GM20431 (cell line): Measurements from ENCODE around the gene BMF.
"Not testable (repeated sequence)": the region's sequence is repeated elsewhere in the genome, so short reads cannot be mapped to it uniquely, and the experiment has no call there.

ENCODE experiments used
- in situ Hi-C: fragments of 300-500 bp; cut with MseI, MboI; formaldehyde crosslinking; loops from one replicate; pipeline ENCODE4 v1.15.0; 2020; ENCODE audit warnings: low sequenced_read_pairs; ENCODE audit not compliant: unreplicated experiment

BMF gene

DNA sequence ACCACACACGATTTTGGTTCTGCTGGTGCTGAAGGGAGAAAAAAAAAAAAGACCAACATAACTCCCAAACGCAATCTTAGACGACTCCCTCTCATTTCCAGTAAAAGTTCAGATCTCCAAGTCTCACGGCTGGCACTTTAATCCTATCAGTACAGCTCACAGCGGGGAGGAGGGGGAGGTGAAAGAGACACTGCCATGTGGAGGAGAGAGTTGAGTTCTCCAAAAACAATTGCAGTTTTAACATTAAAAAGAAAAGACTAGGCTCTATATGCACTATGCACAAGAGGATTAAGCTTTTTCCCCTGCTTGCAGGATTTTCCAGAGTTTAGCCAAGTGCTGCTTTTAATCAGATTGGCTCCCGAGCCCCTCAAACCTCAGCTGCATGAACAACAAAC, 16.8 kb downstream of the BMF start:
- in situ Hi-C loops = no loop called here

DNA sequence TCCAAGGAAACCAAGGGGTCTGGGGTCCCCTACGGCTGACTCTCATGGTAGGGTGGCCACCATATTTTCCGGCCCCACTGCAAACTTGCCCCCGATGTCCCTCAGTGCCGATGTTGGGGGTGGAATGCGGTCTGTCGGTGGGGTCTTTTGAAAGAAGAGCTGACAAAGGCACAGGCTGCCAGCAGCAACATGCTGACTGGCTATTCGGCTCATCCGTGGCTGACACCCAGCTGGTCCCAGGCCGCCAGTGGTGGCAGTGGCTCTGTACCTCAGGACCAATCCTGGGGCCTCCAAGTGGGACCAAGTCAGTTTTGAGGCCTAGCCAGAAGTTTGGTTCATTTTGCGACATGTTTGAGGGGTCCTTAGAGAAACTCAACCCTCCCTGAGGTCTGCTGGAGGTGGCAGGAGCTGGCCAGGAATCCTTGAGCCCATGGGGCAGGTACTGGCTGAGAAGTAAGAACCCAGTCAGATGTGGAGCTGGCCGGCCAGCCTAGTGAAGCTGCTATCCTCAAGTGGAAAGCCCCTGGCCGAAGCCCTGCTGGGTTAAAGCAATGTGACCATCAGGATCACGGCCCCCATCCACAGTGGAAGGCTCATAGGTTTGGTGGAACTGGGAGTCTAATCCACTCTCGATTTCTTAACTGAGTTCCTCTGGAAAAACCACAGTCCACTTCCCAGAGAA, 17.8 kb downstream of the BMF start:
- in situ Hi-C loops = no loop called here

DNA sequence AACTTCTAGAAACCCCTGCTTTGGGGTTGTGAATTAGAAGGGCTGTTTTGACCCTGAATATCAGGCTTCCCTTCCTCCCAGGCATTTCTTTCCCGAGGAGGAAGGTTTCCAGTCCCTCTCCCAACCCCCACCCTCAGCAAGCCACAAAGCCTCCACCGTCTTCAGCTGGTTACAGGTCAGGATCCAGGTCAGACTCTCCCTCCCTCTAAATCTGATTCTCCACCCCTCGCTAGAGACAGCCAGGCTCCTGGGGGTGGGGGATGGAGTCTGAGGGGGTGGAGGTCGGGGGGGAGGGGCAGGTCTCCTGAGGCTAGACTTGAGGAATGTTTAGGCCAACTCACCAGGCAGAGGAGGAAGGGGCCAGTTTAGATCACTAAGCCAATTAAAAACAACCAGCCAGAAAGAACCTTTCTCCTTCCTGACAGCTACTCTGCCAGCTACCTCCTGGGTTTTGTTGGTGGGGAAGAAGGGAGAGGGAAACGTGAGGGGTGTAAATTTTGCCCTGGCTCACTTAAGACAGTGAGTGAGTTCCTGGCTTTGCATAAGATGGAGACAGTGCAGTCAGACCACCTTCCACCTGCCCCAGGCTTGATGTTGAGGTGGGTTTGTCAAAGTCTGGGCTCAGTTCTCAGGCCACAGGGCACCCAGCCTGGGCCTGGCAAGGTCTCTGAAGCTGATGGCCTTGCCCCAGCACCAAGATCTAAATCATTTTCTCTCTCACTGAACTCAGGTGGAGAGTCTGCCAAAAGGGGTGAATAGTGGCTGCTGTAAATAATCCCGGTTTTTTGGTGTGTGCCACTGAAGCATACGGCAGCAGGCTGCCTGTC, 19.5 kb downstream of the BMF start:
- in situ Hi-C loops = no loop called here

DNA sequence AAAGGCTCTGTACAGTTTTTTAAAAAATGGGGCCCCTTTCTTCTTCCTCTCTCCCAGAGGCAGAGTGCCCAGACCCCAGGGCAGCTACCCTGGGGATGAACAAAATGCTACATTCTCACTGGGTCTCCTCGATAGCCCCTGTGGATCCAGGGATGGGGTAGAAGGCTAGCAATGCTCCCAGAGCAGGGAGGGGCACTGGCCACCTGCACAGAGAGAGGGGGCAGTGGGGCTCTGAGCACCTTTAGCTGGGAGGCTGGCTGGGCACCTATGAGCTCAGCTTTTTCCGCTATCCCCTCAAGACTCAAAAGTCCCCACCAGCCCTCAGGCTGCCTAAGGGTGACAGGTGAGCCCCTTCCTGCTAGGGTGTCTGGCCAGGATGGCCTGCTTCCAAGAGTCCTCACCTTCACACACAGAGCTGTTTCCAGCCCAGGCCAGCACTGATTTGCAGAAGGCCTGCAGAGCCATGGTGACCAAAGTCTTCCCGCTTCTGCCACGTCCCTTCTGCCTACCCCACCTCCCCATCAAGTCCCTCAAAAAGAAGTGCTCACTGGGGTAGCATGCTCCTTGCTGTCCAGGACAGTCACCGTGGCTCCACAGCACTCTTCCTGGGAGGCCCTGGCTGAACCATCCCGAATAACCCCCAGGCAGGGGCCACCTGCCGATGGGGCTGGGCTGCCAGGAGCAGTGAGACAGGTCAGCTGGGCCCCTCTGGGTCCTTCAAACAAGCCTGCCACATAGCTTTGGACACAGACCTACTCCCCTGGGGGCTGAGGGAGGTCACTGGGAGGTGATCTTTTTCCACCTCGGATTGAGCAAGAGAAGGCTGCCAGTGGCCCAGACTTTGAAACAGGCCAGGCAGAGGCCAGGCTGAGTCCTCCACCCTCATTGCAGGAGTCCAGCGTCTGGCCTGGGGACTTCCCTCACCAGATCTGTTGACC, 20.4 kb downstream of the BMF start:
- in situ Hi-C loops = no loop called here

DNA sequence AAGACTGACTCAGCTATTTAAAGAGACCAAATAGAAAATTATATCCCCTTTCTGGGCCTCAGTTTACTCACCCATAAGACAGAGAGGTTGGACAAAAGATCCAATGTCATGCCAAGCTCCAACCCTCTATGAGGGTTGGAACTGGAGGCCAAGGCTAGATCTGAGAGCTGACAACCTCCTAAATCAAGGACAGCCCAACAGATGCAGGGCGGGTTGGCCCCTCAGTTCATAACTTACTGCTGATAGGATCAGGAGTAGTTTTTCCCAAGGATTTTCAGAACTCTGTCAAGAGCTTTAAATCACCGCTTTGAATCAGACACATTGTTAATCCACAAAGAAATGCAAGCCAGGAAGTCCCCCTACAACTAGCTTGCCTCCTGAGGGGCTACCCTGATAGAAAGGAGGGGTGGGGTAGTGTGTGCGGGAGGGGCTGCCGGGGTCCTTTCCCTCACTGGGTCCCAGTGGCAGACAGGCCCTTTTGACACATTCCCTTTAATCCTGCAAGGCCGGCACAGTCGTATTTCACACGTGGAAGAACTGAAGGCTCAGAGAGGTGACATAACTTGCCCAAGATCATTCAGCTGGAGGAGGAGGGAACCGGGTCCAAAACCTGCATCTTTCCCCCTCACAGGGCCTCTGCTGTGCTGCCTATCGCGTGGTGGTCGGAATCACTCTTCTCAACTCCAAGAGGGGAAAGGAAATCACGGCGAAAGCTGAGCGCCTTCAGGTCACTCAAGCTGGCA, 21.4 kb downstream of the BMF start:
- in situ Hi-C loops = no loop called here

DNA sequence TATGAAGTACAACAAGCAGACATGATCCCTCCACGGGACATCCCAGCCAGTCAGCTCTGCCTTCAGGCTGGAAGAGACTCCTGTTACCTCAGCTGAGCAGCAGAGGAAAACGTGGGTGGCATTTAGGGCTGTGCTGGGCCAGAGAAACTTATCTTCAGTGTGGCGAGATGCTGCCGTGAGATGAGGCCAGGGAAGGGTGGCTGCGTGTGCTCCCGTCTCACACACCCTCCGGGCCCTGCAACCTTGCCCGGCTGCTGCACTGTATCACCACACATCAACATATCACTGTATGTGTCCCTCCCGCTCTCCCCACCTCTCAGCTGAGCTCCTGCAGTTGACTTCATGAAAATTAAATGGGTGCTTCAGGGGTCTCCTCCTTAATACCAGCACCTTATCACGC, 23.4 kb downstream of the BMF start:
- in situ Hi-C loops = no loop called here

DNA sequence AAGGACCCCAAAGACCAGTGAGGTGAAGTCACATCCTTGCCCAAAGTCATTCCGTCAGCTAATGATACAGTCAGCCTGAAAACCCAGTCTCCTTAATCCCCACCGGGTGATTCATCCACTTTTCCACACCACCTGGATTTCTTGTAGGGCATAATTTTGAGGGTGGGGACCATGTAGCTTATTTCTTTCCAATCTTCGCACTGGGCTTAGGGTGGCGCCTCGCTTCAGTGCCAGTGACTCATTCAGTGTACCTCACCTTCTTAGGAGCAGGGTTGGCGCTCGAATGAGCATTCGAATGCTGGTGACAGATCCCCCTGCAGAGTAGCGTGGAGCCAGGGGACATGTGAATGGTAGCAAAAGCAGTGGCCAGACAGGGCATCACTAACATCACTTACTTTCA, 24.0 kb downstream of the BMF start:
- in situ Hi-C loops = no loop called here

DNA sequence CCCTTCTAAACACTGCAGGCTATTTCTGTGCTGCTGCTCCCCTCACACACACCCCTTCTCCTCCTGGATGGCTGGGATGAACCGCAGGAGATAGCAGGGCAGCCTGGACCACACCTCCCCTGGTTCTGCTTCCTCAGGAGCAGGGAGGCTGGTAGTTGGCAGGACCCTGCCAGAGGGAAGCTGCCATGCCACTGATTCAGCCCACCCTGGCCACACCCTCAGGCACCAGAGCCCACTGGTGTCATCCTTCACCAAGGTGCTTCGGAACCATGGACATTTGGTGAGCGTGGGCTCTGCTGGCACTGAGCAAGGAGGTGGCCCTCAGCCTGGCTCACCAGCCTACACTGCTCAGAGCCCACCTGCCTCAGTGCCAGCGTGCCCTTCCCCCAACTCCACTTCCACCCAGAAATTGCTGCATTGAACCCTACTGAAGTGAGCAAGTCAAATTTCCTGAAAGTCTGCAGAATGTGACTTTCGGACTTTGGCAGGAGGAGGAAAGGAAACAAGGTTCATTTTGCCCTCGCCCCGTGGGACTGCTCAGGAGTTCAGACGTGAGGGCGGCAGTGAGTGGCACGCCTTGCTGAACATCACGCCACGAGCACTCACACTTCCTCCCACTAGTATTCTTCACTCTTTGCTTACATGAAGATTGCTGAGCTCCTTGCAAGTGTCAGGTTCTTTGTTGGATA, 26.3 kb downstream of the BMF start:
- in situ Hi-C loops = no loop called here

DNA sequence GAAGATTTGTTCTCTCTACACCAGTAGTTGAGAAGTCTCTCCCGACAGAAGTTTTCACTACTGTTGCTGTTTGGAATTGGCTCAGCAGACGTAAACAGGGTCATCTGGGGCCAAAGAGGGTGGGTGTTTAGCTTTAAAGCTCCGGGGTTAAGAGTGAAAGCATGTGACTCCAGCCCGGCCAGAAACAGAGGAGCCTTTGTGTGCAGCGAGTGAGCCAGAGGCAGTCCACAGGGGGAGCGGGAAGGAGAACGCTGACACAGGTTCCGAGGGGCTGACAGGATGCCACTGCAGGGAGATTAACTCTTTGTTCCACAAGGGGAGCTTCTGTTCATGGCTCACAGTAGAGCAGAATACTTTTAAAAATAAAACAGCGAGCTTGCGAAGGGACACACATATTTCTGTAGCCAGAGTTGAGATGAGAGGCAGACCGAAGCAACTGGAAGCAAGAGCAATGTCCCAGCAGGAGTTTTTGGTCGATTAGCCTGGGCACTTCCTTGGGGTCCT, 26.9 kb downstream of the BMF start:
- in situ Hi-C loops = no loop called here

DNA sequence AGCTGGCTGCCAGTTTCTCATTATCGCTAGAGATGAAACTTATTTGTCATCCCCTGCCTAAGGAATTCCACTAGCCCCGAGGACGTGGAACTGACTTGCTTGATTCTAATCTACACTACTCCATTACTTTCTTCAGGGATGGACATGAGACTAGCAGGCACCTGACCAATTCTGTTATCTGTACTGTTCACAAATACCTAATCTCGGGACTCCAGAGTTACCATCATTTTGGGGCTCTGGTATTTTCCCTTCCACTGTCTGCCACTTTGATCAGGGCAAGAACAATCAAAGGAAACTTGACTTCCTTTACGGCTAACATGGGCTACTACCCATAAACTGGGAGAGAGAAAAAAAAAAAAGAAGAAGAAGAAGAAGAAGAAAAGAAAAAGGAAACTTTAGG, 27.8 kb downstream of the BMF start:
- in situ Hi-C loops = no loop called here

DNA sequence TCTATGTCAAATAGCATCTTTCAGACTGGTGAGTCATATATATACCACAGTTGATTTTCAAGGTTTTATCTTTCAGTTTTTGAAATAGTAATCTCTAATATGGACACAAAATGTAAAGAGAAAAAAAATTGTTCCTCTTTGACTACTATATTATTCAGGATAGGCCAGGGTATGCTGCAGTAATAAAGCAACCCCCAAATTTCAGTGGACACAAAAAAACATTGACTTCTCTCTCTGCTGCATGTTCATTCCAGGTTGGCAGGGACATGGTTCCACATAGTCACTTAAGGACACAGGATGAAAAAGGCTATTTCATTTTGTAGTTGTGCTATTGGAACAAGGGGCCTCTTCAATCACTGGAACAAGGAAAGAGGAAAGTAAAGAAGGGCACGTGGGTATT, 28.6 kb downstream of the BMF start:
- in situ Hi-C loops = no loop called here

DNA sequence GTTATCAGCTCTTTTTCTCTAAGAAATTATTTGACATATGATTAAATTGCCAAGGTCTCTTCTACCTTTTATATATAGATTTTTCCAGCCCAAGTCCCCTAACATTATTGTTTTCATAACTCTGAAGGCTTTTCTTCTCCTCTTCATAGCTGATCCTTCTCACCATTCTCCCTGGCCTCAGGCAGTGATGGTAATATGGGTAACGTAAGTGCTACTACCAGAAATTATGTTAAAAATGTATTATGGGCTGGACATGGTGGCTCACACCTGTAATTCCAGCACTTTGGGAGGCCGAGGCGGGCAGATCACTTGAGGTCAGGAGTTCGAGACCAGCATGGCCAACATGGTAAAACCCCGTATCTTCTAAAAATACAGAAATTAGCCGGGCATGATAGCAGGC, 29.2 kb downstream of the BMF start:
- in situ Hi-C loops = no loop called here

DNA sequence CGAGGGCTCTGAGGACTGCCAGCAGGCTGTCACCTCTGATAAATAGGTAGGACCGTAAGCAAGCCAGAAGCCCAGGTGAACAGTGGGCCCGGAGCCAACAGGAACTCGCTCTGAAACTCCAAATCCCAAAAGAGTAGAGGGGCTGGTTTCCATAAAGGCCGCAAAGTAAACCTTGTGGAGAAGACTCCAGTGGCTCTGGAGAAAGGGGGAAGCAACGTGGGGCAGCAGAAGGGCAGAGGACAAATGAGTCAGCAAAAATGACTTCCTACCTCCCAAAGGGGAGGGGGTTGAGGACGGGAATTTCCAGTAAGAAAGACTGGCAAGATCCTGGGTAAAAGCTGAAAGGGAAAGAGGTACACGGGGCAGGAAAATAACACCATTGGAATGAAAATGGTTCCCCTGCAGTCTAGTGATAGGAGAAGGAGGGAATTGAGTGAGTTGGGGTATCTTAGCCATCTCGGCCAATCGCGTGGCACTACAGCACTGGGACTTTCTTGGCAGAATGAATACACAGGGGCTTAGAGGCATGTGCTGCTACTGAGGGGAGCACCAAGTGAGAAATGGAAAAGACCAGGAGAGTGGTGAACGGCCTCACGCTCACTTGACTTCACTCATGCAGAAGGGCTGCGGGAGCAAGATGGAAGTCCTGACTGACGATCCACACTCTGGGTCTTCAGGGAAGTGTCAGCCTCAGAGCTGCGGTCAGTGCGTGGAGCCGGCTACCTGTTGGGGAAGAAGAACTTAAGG, 33.2 kb downstream of the BMF start:
- in situ Hi-C loops = no loop called here

DNA sequence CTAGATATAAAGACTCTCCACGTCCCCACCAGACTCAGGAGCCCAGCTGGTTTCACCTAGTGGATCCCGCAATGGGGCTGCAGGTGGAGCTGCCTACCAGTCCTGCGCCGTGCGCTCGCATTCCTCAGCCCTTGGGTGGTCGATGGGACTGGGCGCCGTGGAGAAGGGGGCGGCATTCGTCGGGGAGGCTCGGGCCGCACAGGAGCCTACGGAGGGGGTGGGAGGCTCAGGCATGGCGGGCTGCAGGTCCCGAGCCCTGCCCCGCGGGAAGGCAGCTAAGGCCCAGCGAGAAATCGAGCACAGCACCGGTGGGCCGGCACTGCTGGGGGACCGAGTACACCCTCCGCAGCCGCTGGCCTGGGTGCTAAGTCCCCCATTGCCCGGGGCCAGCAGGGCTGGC, 34.0 kb downstream of the BMF start:
- in situ Hi-C loops = not testable (repeated sequence)

DNA sequence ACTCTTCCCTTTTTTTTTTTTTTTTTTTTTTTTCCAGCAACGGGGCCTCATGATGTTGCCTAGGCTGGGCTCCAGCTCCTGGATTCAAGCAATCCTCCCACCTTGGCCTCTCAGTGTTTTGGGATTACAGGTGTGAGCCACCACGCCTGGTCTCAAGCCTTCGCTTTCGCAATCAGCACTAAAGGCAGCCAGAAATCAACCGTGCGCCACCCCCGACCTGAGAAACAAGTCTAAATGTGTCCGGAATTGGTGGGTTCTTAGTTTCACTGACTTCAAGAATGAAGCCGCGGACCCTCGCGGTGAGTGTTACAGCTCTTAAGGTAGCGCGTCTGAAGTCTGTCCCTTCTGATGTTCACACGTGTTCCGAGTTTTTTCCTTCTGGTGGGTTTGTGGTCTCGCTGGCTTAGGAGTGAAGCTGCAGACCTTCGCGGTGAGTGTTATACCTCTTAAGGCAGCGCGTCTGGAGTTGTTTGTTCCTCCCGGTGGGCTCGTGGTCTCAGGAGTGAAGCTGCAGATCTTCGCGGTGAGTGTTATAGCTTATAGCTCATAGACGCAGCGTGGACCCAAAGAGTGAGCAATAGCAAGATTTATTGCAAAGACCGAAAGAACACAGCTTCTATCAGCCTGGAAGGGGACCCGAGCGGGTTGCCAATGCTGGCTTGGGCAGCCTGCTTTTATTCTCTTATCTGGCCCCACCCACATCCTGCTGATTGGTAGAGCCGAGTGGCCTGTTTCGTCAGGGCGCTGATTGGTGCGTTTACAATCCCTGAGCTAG, 34.8 kb downstream of the BMF start:
- in situ Hi-C loops = not testable (repeated sequence)

DNA sequence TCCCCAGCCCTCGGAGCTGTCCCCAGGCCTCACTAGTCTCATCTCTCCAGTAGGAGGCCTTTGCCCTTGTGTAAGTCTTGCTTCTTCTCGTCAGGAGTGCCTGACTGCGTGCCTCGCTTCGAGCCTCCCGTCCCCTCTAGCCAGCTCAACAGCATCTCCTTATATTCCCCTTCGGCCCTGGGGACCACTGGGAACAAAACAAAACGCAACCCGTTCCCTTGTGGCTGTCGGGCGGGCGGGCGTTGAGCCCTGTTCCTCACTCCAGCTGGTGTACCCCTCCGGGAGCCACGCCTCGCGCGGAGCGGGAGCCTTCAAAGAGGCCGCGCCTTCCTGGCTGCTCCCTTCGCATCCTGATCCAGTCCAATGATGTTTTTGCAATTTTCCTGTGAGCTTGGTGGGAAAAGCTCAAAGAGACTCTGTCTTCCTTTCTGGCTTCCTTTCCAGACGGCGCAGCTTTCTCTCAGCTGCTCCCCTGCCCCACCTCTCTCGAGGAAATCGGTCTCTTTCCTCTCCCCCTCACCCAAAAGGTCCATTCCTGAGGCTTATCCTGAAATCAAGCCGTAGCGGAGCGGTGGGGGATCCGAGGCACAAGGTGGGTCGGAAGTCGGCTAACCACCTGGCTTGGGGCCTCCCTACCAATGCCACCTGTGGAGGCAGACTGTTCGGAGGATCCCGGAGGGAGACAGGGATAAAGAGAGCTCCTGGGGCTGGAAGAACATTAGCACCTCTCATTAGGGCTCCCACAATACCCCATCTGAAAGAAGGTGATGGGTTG, 36.3 kb downstream of the BMF start:
- in situ Hi-C loops = no loop called here

DNA sequence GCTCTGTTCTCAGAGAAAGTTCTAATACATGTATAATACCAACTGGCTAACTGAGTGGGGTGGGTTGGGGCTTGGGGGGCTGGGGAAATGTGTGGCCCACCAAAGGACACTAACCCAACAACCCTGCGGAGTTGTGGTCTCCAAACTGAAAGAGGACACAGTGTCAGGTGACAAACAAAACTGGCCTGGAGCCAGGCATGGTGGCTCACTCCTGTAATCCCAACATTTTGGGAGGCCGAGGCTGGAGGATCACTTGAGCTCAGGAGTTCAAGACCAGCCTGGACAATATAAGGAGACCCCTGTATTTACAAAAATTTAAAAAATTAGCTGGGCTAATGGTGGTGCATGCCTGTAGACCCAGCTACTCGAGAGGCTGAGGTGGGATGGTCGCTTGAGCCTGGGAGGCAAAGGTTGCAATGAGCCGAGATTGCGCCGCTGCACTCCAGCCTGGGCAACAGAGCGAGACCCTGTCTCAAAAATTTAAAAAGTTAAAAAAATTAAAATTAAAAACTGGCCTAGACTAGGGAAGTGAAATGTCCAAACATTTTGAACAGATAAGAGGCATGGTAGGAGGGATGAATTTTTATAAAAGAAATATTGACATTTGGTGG, 38.0 kb downstream of the BMF start:
- in situ Hi-C loops = no loop called here
